ENCODE data around the gene PTPRA.
A peak's percentile ranks its signal among the peaks of the same experiment; 100 is the strongest.

GRCh38 chr20:2873010-2873746 is at the start of gene PTPRA:
- no peak for TF ChIP-seq CTCF (conservative IDR thresholded peaks at IDR 0.05; ENCODE audit: low read depth, low read length)
- peak; percentile 80 for TF ChIP-seq POLR2A (IDR thresholded peaks at IDR 0.05; ENCODE audit: low read depth, low read length)
- TF ChIP-seq MAZ (IDR thresholded peaks at IDR 0.05; ENCODE audit: borderline replicate concordance, low read depth, low read length) = peak; percentile 63; the same call in 1 of the 2 replicates
- TF ChIP-seq CEBPB (IDR thresholded peaks at IDR 0.05; ENCODE audit: low read depth, low read length) = no peak
- peak; percentile 9 for TF ChIP-seq RCOR1 (IDR thresholded peaks at IDR 0.05; ENCODE audit: insufficient replicate concordance, low read length)
- no peak for TF ChIP-seq RFX5 (IDR thresholded peaks at IDR 0.05; ENCODE audit: low read depth, low read length)
- peak; percentile 10; the same call in 1 of the 2 replicates for TF ChIP-seq BHLHE40 (IDR thresholded peaks at IDR 0.05; ENCODE audit: low read depth, low read length)
- no peak for TF ChIP-seq NFE2L2 (IDR thresholded peaks at IDR 0.05; ENCODE audit: low read depth, low read length)
- no peak for TF ChIP-seq RAD21 (IDR thresholded peaks at IDR 0.05; ENCODE audit: low read length)
- no peak for TF ChIP-seq MAFK (IDR thresholded peaks at IDR 0.05; ENCODE audit: low read depth, low read length)
- no peak for TF ChIP-seq USF2 (IDR thresholded peaks at IDR 0.05; ENCODE audit: low read depth, low read length)
- no peak for TF ChIP-seq SMC3 (IDR thresholded peaks at IDR 0.05; ENCODE audit: low read depth, low read length)
- TF ChIP-seq CHD1 (IDR thresholded peaks at IDR 0.05; ENCODE audit: low read depth, low read length) = no peak
- no peak for TF ChIP-seq FOS (IDR thresholded peaks at IDR 0.05; ENCODE audit: low read depth, low read length)

Measured in IMR-90 (cell line).